Measurements from ENCODE around the gene CHRM5. TPM values are rescaled to one million over a fixed set of nuclear protein-coding genes. Genes with fewer than 3 reads are reported as not detected.

CHRM5 gene
- total and polyA plus RNA-seq, 9 of the 15 experiments (the other 6 are each of a cell fraction or from before 2014, with no cell fraction given): not detected

GRCh38 chr15:33968821-33969220 lies 524 bp downstream of the CHRM5 start:
- Histone ChIP-seq H4K20me1 (replicated peaks; ENCODE audit: control insufficient read depth, insufficient read depth, low read length) (no peaks in the 10 kb centered on the region), H3K4me1 (replicated peaks in 1 of 2; ENCODE audit: control insufficient read depth in 2 of 2, insufficient read depth in 2 of 2, low read length in 2 of 2) (no peaks in the 10 kb centered on the region), H3K9me1 (ENCODE audit: control insufficient read depth, insufficient read depth, low read length) (no peaks in the 10 kb centered on the region), H3K27ac (ENCODE audit: extremely low read depth, low read depth, low read length) (no peak overlapping the region), H3K36me3 (ENCODE audit: control insufficient read depth, insufficient read depth, low read length) (no peaks in the 10 kb centered on the region), H3K9me3 (replicated peaks; ENCODE audit: control insufficient read depth, insufficient read depth, low read depth, low read length) (no peaks in the 10 kb centered on the region), H3K27me3 (ENCODE audit: control insufficient read depth in 2 of 2, insufficient read depth in 2 of 2, low read length in 2 of 2) (no peaks in the 10 kb centered on the region), H3K4me3 (no peak overlapping the region), H3K9ac (ENCODE audit: insufficient read depth in 1 of 2, low read depth in 2 of 2, low read length in 2 of 2) (no peak overlapping the region), H3K79me2 (ENCODE audit: control insufficient read depth, insufficient read depth, low read length) (no peaks in the 10 kb centered on the region), H2AFZ (ENCODE audit: low read depth, low read length) (no peak overlapping the region), H3K4me2 (ENCODE audit: insufficient read depth, low read length) (no peak overlapping the region)
- BruUV-seq (replicated peaks): no TSS peak
- ATAC-seq: no peak
- CTCF ChIA-PET (ENCODE audit: low intra/inter-chr PET ratio): no interaction called here
- POLR2A ChIA-PET: no interaction called here
- DNase-seq (ENCODE audit: extremely low read depth in 1 of 4, low spot score in 3 of 4): no peak
- WGBS (ENCODE audit: insufficient coverage, low coverage, missing lambda C conversion rate): 0% methylated on average over 3 of the region's 3 CpGs
- in situ Hi-C loops (cut with MboI) (no loop called here), intact Hi-C loops (cut with micrococcal nuclease) (no loop called here)
- FAIRE-seq: no peak
- TF ChIP-seq TCF7 (IDR thresholded peaks at IDR 0.05; ENCODE audit: borderline replicate concordance) (no peak), TCF3 (CRISPR knock-in tag; IDR thresholded peaks at IDR 0.05) (no peak), ETS2 (tag; IDR thresholded peaks at IDR 0.05; ENCODE audit: borderline replicate concordance, poor library complexity, severe bottlenecking) (no peak), HNRNPUL1 (IDR thresholded peaks at IDR 0.05; ENCODE audit: low read length) (no peak), FIP1L1 (IDR thresholded peaks at IDR 0.05; ENCODE audit: low read depth, low read length, poor library complexity, severe bottlenecking) (no peak), KHSRP (IDR thresholded peaks at IDR 0.05) (no peak), CEBPZ (IDR thresholded peaks at IDR 0.05; ENCODE audit: borderline replicate concordance, low read depth, low read length) (no peak), ZNF140 (CRISPR knock-in tag; IDR thresholded peaks at IDR 0.05) (no peak), SETDB1 (IDR thresholded peaks at IDR 0.05; ENCODE audit: low read length) (no peak), YY1 (IDR thresholded peaks at IDR 0.05; ENCODE audit: borderline replicate concordance in 1 of 3, control insufficient read depth in 1 of 3, extremely low read depth in 1 of 3, insufficient read depth in 3 of 3, insufficient read length in 1 of 3, insufficient replicate concordance in 2 of 3, low read depth in 1 of 3, low read length in 2 of 3) (no peak), SREBF1 (IDR thresholded peaks at IDR 0.05; ENCODE audit: borderline replicate concordance, low read depth, low read length) (no peak), TEAD2 (tag; IDR thresholded peaks at IDR 0.05) (no peak), GTF3C2 (IDR thresholded peaks at IDR 0.05; ENCODE audit: borderline replicate concordance, extremely low read depth, insufficient read length) (no peak), CTBP1 (IDR thresholded peaks at IDR 0.05; ENCODE audit: borderline replicate concordance) (no peak)

All from K562 (cell line).